ENCODE measurements around the gene EBI3. TPM values are rescaled to one million over a fixed set of nuclear protein-coding genes. Genes with fewer than 3 reads are reported as not detected.
"Not testable (repeated sequence)": the region's sequence is repeated elsewhere in the genome, so short reads cannot be mapped to it uniquely, and the experiment has no call there.

Gene EBI3
- total RNA-seq, 4 donors from 2014 or later: 0.38 to 1.7 (median 0.85) TPM; not detected in 1

- DNase-seq: no peak
- Histone ChIP-seq H3K27me3 (peaks cover 40 to 49% (median 42%) of the 10 kb centered on the region in 3 donors), H3K9me3 (no peaks in the 10 kb centered on the region), H3K27ac (no peak overlapping the region), H3K4me3 (no peak overlapping the region), H3K36me3 (no peaks in the 10 kb centered on the region), H3K4me1 (no peaks in the 10 kb centered on the region)
- peak in 4 of 5 experiments; percentile 26 to 50 (median 40) for TF ChIP-seq CTCF (IDR thresholded peaks at IDR 0.05 in 4 of 5, conservative IDR thresholded peaks at IDR 0.05 in 1 of 5)
- TF ChIP-seq POLR2A (IDR thresholded peaks at IDR 0.05): no peak
- in situ Hi-C loops (cut with MboI; ENCODE audit: low sequenced_read_pairs in 4 of 4): no loop called here
- ATAC-seq: no peak
- intact Hi-C loops (cut with DNase I; ENCODE audit: low total_unique reads): no loop called here
Measured at GRCh38 chr19:4233282-4233853, 4.0 kb downstream of the EBI3 start.

- H3K36me3 ChIP-seq: no peaks in the 10 kb centered on the region
- ATAC-seq: no peak
- DNase-seq: no peak
- H3K27ac ChIP-seq: no peak overlapping the region
- TF ChIP-seq CTCF (IDR thresholded peaks at IDR 0.05 in 4 of 5, conservative IDR thresholded peaks at IDR 0.05 in 1 of 5) (no peak), POLR2A (IDR thresholded peaks at IDR 0.05) (no peak)
- no peak overlapping the region for H3K4me3 ChIP-seq
- in situ Hi-C loops (cut with MboI; ENCODE audit: low sequenced_read_pairs in 4 of 4): no loop called here
- H3K9me3 ChIP-seq: no peaks in the 10 kb centered on the region
- H3K27me3 ChIP-seq: peaks cover 31 to 44% (median 33%) of the 10 kb centered on the region in 3 donors
- no peaks in the 10 kb centered on the region for H3K4me1 ChIP-seq
- intact Hi-C loops (cut with DNase I; ENCODE audit: low total_unique reads): no loop called here
Measured at GRCh38 chr19:4234142-4234861, 5.0 kb downstream of the EBI3 start.

- in situ Hi-C loops (cut with MboI; ENCODE audit: low sequenced_read_pairs in 4 of 4): no loop called here
- peaks cover 27 to 39% (median 28%) of the 10 kb centered on the region in 3 donors for H3K27me3 ChIP-seq
- intact Hi-C loops (cut with DNase I; ENCODE audit: low total_unique reads): no loop called here
Measured at GRCh38 chr19:4234862-4235201, 5.5 kb downstream of the EBI3 start.

GRCh38 chr19:4237510-4237909 is 8.2 kb downstream of the EBI3 start:
- in situ Hi-C loops (cut with MboI; ENCODE audit: low sequenced_read_pairs in 4 of 4); H3K27ac ChIP-seq; H3K4me1 ChIP-seq; H3K4me3 ChIP-seq; DNase-seq; ATAC-seq; intact Hi-C loops (cut with DNase I; ENCODE audit: low total_unique reads); H3K36me3 ChIP-seq; H3K9me3 ChIP-seq: not testable (repeated sequence)
- peaks cover 4 to 25% (median 14%) of the 10 kb centered on the region in 3 donors for H3K27me3 ChIP-seq

More at GRCh38 chr19:4234862-4235201, 5.5 kb downstream of the EBI3 start:
- no peaks in the 10 kb centered on the region for H3K9me3 ChIP-seq
- DNase-seq: no peak
- H3K27ac ChIP-seq: no peak overlapping the region
- ATAC-seq: no peak
- no peak overlapping the region for H3K4me3 ChIP-seq
- no peak for TF ChIP-seq POLR2A (IDR thresholded peaks at IDR 0.05)
- TF ChIP-seq CTCF (IDR thresholded peaks at IDR 0.05 in 4 of 5, conservative IDR thresholded peaks at IDR 0.05 in 1 of 5): no peak
- no peaks in the 10 kb centered on the region for H3K4me1 ChIP-seq
- H3K36me3 ChIP-seq: no peaks in the 10 kb centered on the region

- TF ChIP-seq CTCF (IDR thresholded peaks at IDR 0.05 in 4 of 5, conservative IDR thresholded peaks at IDR 0.05 in 1 of 5) (no peak), POLR2A (IDR thresholded peaks at IDR 0.05) (no peak)
- Histone ChIP-seq H3K4me3 (no peak overlapping the region), H3K4me1 (no peaks in the 10 kb centered on the region), H3K27ac (no peak overlapping the region), H3K36me3 (no peaks in the 10 kb centered on the region), H3K27me3 (peaks cover 0 to 16% (median under 1%) of the 10 kb centered on the region in 3 donors), H3K9me3 (no peaks in the 10 kb centered on the region)
- intact Hi-C loops (cut with DNase I; ENCODE audit: low total_unique reads): no loop called here
- ATAC-seq: no peak
- DNase-seq: no peak
- in situ Hi-C loops (cut with MboI; ENCODE audit: low sequenced_read_pairs in 4 of 4): no loop called here
Measured at GRCh38 chr19:4238831-4239230, 9.5 kb downstream of the EBI3 start.
